HG03354 (cell line): Measurements from ENCODE around the gene AURKAIP1.

Source experiments
- ATAC-seq: cut with Tn5 transposase; IDR thresholded peaks from one replicate; pipeline ENCODE4 v1.9.1; 2021; ENCODE audit warnings: mild to moderate bottlenecking; ENCODE audit not compliant: unreplicated experiment, poor library complexity, severe bottlenecking

AURKAIP1 gene

DNA sequence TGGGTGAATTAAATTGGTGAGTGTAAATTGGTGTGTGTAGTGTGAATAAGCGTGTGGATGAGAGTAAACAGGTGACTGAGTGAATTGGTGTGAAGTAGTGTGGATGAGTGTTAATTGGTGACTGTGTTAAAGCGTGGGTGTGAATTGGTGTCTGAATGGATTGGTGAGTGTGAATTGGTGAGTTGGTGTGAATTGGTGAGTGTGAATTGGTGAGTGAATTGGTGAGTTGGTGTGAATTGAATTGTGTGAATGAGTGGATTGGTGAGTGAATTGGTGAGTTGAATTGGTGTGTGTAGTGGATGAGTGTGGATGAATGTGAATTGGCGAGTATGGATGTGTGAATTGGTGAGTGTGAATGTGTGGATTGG is 8.3 kb downstream of the AURKAIP1 start:
- no peak for ATAC-seq

DNA sequence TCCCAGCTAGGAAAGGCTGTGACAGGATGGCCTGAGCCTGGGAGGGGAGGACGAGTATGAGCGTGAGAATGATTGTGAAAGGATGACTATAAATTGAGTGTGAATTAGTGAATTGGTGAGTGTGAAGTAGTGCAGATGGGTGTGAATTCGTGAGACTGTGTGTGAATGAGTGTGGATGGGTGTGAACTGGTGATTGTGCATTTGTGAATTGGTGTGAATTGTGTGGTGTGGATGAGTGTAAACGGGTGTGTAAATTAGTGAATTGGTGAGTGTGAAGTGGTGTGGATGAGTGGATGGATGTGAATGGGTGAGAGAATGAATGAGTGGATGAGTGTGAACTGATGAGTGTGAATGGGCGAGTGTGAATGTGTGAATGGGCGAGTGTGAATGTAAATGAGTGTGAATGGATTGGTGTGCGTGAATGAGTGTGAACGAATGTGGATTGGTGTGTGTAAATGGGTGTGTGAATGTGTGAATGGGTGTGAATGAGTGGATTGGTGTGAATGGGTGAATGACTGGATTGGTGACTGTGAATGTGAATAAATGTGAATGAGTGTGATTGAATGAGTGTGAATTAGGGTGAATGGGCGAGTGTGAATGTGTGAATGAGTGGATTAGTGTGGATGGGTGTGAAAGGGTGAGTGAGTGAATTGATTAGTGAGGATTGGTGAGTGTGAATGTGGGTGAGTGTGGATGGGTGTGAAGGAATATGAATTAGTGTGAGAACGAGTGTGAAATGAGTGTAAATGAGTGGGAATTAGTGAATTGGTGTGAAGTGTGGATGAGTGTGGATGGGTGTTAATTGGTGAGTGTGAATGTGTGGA is 8.9 kb downstream of the AURKAIP1 start:
- no peak for ATAC-seq

DNA sequence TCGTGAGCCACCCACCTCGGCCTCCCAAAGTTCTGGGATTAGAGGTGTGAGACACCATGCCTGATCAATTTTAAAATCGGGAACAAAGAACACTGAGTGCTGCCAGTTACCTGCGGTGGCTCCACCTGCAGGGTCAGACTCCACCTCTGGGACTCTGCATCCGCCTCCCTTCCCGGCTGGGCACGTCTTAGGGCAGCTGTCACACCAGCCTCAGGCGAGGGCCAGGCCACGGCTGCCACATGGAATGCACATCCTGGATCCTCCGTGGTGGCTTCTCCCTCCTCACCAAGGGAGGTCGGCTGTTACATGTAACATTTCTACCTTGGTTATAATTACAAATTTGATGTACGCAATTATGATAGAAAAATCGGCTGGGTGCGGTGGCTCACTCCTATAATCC is 10.7 kb downstream of the AURKAIP1 start:
- ATAC-seq = no peak

DNA sequence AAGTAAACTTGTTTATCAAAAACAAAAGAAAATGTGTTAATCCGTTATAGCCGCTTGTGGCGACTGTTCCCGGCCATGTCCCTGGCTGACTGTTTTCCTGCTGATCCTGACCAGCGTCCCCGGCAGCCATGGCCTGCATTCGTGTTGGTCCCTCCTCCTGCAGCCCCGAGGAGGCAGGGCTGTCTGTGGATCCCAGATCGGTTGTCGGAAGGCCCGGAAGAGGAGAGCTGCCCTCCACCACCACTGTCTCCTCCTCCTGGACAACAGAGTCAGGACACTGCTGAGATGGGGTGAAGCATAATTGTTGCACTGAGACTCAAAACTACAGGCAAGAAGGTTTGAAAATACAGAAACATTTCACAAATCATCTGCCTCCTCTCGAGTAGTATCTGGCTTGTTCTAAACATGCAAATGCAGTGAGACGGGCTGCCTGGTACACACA is 13.0 kb downstream of the AURKAIP1 start:
- no peak for ATAC-seq

DNA sequence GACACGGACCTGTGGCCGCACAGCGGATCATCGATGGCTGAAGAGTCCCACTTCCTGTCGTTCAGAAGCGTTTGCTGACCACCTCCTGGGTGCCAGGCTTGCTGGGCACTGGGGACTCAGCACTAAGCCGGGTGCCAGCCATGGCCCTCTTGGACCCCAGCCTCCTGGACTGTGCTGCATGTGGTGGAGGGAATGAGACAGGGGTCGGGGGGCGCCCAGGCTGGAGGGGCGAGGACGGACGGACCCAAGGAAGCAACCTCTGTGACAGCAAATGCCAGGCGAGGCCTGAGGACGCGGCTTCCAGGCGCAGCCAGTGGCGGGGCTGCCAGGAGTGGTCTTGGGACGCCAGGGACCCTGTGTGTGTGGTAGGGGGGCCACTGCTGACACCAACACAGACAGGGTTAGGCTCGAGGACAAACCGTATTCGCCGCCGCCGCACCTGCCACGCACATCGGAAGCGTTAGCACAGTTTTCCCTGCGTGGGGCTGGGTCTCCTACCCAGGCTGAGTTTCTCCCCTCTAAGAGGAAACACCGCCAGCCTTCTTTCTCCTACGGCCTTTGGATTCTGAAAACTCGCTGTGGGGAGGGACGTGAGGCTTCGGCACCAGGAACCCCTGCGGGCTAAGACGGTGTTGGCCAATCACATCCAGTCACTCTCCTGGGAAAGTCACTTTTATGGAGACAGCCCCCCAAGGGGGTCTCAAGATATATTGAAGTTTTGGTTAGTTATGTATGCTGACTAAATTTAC is 13.6 kb downstream of the AURKAIP1 start:
- no peak for ATAC-seq

DNA sequence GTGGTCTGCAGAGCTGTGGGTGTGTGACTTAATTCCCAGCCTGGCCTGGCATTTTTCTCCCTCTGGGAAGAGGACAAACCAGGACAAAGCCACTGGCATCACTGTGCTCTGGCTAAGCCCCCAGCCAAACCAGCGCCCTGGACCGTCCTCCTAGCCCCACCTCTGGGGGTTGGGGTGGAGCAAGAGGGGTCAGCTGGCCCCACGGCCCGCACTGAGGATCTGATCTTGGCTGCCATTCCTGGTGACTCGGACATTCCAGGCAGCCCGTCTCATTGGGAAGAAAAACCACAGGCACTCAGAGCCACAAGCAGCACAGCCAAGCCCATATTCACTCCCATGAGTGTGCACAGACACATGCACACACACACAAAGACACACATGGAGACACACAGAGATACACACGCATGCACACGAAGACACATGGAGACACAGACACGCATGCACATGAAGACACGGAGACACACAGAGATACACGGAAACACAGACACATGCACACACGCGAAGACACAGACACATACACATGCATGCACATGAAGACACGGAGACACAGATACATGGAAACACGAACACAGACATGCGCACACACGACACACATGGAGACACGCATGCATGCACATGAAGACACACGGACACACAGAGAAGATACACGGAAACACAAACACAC is 14.4 kb downstream of the AURKAIP1 start:
- no peak for ATAC-seq

DNA sequence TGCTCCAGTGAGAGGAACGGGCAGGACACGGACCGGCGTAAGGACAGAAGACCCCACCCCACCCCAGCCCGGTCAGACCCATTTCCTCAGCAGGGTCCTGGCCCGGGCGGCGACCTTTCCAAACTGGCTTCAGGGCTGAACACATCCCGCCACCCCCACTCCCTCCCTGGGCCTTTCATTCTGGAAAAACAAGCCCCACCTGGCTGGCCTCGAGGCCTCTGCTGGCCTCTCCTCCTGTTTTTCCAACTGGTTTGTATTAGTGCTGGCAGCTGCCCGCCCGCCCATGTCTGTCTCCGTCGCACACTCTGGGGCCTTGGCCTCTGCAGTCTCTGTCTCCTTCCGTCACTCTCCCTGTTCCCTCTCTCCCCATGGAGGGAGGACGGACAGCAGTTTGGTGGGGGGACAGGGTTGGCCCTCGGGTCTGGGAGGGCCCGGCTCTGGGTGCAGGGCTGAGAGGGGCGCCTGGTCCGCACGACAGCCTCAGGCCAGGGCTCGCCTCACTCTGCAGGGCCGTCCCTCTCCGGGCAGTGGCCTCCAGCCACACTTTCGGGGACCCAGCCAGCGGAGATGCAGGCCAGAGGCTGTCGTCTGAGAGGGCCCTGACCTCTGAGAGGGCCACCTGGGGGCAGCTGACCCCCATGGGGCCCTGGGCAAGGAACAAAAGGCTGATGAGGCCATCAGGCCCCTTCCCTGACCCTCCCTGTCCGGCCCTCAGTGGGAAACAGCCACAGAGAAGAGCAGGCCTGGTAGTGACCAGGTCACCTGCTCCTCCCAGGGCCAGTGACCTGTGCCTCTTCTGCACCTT is 15.1 kb downstream of the AURKAIP1 start:
- no peak for ATAC-seq

DNA sequence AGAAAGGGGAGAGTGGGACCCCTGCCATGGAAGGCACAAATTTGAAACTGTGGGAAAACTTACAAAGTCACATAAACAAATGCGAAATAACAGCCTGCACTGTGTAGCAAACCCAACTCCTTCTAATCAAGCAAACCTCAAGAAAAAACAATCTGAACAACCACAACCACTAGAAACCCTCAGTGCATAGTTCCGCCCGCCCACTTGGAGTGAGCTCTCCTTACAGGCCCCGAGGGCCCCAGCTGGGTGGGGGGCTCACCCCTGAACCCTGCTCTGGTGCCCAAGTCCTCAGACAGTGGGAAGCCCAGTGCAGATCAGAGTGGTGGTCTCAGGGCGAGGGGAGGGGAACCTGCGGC is 15.7 kb downstream of the AURKAIP1 start:
- ATAC-seq = no peak

DNA sequence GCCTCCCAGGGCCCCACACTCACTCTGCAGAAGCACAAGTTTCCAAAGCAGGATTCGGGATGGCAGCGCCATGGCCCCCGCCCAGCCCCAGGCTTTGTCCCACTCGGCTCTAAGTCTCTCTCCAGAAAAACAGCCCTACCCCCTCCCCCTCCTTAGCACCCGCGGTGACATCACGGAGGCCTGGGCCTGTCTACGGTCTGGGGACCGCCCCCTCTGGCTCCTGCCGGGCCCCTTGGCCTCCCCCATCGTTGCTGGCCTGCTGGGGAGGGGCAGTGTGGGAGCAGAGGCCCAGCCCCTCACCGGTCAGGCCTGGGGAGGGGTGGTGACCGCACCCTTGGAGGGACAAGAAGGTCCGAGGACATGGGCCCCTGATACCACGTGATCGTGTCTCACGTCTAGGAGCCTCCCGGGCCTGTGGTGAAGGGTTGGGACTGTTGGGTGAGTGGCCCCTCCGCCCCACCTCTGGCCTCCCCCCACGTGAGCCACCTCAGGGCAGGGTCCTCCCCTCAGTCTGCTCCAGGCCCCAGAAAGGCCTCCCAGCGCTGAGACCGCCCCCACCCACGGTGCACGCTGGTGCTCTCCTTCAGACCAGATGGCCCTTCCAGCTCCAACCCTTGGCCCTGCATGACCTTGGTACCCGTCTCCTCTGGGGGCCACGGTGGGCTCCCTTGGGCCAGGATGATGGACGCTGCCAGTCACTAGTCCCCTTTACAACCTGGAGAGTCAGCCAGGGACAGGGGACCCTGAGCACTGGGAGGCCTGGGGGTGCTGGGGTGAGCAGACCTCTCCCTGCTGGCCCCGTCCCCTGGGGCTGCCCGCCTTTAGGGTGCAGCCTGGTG is 16.4 kb downstream of the AURKAIP1 start, which contains the start of gene MXRA8:
Gene MXRA8, minus strand, starts transcription at position 123 of the 839 bp plus-strand sequence. Its CDS starts 51 bp downstream, at position 72.
- no peak for ATAC-seq

DNA sequence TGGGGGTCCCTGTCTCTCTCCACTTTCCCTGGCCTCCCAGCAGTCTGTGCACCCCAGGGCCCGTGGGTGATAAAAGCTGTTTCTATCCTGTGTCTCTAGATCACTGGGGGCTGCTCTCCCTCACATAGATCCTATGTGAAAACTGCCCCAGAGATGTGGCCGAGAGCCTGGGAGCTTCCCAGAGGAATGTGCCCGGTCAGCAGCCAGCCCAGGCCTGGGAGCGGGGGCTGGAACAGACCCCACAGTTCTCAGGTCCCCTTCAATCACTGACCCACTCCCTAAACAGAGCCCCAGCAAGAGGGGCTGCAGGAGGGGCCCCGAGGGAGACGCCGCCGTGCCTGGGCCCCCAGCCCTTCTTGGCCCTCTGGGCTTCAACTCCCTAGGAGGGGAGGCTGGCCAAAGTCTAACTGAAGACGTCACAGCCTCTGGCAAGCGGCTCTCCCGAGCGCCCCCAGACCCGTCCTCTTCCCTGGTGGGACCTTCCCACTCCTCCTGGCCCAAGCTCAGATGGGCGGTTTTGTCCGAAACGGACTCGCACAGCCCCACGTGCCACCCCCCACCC is 17.1 kb downstream of the AURKAIP1 start:
- no peak for ATAC-seq

DNA sequence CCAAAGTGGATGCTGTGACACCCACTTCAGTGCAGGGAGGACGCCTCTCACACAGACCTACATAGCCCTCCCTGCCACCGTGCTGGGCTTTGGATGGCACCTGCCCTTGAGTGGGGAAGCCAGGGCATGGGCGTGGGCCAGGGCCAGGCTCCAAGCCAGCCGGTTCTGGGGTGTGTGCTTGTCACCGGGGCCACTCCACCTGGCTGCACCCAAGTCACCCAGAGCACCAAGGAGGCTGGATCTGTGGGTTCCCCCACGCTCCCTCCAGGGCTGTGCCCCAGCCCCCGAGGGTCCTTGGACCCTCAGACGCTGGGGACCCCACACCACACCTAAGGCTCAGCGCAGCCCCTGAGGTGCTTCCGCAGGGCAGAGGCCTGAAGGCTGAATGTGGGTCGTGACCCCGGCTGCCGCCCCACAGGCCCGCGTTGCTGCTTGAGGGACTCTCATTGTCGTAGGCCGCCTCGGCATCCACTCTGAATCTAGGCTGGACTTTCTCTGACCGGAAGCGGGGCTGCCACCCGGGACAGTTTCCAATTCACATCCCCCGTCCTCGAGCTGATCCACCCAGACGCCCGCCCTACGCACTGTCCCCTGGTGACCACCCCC is 18.1 kb downstream of the AURKAIP1 start:
- ATAC-seq = no peak

DNA sequence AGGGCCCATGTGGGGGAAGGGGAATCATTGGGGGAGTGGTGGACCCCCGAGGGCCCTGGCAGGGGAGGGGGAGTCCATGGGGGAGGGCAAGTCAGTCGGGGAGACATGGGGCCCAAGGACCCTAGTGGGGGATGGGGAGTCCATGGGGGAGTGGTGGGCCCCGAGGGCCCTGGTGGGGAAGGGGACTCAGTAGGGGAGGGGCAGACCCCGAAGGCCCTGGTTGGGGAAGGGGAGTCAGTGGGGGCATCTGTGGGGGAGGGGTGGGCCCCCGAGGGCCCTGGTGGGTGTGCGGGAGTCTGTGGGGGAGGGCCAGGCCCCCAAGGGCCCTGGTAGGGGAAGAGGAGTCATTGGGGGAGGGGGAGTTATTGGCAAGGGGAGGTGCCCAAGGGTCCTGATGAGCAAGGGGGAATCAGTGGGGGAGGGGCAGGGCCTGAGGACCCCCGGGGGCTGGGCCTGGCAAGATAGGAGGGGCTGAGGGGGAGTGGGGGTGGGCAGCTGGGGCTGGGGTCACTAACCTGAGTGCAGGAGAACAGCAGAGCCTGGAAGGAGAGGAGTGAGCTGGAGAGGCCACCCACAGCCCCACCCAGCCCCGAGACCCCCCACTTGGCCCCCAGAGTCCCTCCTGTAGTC is 18.7 kb downstream of the AURKAIP1 start:
- no peak for ATAC-seq

DNA sequence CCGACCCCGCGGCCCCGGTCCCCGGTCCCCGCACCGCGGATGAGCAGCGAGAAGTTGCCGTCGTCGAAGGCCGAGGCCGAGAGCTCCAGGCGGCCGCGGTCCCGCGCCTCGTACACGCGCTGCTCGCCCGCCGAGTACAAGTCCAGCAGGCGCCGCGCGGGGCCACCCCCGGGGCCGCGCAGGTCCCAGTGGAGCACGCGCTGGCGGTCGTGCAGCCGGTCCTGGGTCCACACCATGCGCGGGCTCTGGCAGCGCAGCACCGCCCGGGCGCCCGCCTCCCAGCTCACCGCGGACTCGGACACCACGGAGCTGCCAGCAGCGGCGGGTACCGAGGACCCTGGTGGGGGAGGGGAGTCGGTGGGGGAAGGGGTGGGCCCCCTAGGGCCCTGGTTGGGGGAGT is 19.6 kb downstream of the AURKAIP1 start:
- no peak for ATAC-seq

DNA sequence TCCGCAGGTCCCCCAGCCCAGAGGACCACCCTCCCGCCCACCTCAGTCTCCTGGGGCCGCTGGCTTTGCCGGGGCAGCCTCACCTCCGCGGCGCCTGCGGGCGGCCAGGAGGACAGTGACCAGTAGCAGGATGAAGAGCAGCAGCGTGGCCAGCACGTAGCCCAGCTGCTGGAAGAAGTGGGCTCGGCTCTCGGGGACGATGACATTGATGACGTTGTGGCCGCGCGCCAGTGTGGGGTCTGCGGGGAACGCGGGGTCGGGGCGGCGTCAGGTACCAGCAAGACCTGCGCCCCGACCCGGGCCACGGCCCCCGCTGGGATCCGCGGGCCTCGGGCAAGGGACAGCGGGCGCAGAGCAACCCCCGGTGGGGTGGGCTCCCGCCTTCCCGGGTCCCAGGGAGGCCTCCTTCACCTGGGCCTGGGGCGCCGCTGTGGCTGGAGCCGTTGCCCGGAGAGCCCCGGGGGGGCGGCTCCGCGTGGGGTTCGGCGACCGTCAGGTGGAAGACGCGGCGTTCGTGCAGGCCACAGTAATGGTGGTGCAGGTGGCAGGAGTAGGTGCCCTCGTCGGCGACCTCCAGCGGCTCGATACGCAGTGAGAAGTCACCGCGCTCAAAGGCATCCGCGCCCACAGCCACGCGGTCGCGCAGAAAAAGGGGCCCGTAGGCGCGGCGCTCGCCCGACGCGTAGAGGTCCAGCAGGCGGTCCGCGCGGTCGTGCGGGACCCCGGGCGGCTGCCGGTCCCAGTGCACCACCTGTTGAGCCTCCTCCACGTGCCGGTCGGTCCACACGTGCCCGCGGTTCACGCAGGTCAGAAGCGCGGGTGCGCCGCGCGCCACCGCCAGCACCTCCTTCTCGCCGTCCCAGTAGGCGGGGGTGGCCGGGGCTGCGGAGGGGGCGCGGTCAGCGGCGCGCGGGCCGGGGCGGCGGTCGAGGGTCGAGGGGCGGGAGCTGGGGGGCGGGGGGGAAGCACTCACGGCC is 20.4 kb downstream of the AURKAIP1 start:
- ATAC-seq = no peak

DNA sequence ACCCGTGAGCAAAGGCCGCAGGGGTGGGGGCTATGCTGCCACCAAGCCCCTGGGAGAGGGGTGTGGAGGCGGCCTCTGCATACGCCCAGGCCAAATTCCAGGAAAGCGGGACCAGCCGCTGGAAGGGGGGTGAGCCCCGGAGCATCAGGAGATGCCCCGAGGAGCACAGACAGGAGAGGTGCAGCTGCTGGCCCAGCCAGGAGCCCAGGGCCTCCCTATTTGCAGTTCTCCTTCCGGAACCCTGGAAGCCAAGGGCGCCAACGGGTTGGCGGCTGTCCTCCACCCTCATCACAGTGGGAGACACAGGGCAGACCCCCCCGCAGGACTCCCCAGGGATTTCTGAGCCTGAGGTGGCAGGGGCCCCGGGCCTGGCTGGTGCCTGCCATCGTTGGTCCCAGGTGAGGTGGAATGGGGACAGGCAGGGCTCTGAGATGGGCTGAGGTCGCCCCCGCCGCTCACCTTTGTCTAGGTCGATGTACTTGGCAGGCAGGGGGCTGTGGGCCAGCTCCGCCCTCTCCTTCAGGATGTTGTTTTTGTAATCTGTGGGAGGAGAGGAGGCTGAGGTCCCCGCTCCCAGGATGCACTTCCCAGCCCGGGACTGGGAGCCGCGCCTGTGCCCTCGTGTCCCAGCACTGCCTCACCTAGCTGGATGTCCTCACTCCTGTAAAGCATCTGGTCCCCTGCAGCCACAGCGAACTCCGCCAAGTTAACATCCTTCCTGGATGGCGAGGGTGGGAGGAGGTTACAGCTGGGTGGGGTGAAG is 21.4 kb downstream of the AURKAIP1 start:
- ATAC-seq = no peak

DNA sequence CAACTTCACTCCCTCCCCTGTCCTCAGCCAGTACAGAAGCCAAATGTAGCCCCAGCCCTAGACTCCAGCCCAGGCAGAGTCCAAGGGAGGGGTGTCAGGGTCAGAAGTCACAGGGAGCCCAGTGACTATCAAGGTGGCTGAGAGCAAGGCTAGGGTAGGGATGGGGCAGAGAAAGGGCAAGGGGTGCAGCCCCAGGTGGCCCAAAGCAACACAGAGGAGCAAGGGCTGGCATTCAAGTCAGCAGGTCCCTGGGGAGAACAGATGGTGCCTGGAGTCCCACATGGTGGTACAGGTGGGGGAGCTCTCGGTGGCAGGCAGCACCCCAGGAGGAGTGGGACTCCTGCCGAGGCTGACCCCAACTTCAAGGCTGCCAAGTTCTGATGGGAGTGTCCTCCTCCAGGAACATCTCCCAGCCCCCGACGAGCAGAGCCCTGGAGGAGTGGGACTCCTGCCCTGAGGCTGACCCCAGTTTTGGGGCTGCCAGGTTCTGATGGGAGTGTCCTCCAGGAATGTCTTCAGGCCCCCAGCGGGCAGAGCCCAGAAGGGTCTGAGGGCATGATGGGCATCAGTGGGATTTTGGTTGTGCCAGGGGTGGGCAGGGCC is 22.1 kb downstream of the AURKAIP1 start:
- no peak for ATAC-seq
